Common myeloid progenitor, CD34-positive (primary cell): ENCODE results near the gene CAPZB.

Source experiments
- CTCF ChIA-PET: fragments of 350-600 bp; sonication (Branson Sonifier 250); formaldehyde crosslinking; loops from one replicate; lab custom pipeline; 2021; ENCODE audit warnings: antibody characterized with exemption; lab: Charles Lee
- POLR2A ChIA-PET: fragments of 350-600 bp; sonication (Branson Sonifier 250); formaldehyde crosslinking; loops from one replicate; lab custom pipeline; 2021; ENCODE audit warnings: antibody characterized with exemption; lab: Charles Lee
- DNase-seq, 3 donors: peaks; one replicate each; pipeline versions ENCODE4 v3.0.0 to v3.0.0-alpha.2; 2013
- H3K27ac ChIP-seq, 2 experiments: 1 replicate in 1 of 2; 2 replicates in 1 of 2; pipeline ENCODE4 v1.7.0; 2013; ENCODE audit warnings: inconsistent platforms in 2 of 2, low read length in 2 of 2, mild to moderate bottlenecking in 2 of 2, low read depth in 1 of 2, moderate library complexity in 1 of 2; ENCODE audit not compliant: severe bottlenecking in 2 of 2, insufficient read depth in 1 of 2, poor library complexity in 1 of 2
- H3K27me3 ChIP-seq, 5 experiments: replicated peaks in 2 of 5; 1 replicate in 3 of 5; 2 replicates in 2 of 5; pipeline versions ENCODE4 v1.6.1 to v1.7.0; 2013; ENCODE audit warnings: low read length in 4 of 5, mild to moderate bottlenecking in 2 of 5, moderate library complexity in 2 of 5, inconsistent platforms in 1 of 5; ENCODE audit not compliant: insufficient read depth in 5 of 5, control insufficient read depth in 4 of 5
- H3K36me3 ChIP-seq, 4 experiments: 1 replicate in 2 of 4; 2 replicates in 2 of 4; pipeline versions ENCODE4 v1.6.1 to v1.7.0; 2013; ENCODE audit warnings: low read length in 3 of 4, control low read depth in 1 of 4, mild to moderate bottlenecking in 1 of 4; ENCODE audit not compliant: control insufficient read depth in 4 of 4, insufficient read depth in 4 of 4
- H3K4me1 ChIP-seq, 4 experiments: 1 replicate in 3 of 4; 2 replicates in 1 of 4; pipeline versions ENCODE4 v1.6.1 to v1.7.1; 2013; ENCODE audit warnings: low read length in 3 of 4, mild to moderate bottlenecking in 3 of 4, control low read depth in 1 of 4, inconsistent platforms in 1 of 4, moderate library complexity in 1 of 4; ENCODE audit not compliant: control insufficient read depth in 4 of 4, insufficient read depth in 4 of 4; ENCODE audit errors: control extremely low read depth in 1 of 4
- H3K4me3 ChIP-seq, 7 experiments: 1 replicate in 4 of 7; 2 replicates in 3 of 7; pipeline versions ENCODE4 v1.5.1 to v1.7.0; 2013; ENCODE audit warnings: mild to moderate bottlenecking in 7 of 7, low read length in 6 of 7, moderate library complexity in 6 of 7, inconsistent platforms in 2 of 7, low read depth in 2 of 7, control low read depth in 1 of 7; ENCODE audit not compliant: insufficient read depth in 4 of 7, control insufficient read depth in 1 of 7; ENCODE audit errors: extremely low read depth in 1 of 7
- H3K9me3 ChIP-seq, 5 experiments: 1 replicate in 4 of 5; 2 replicates in 1 of 5; pipeline versions ENCODE4 v1.6.1 to v1.7.1; 2013; ENCODE audit warnings: low read length in 4 of 5, mild to moderate bottlenecking in 2 of 5, inconsistent platforms in 1 of 5, low read depth in 1 of 5, moderate library complexity in 1 of 5; ENCODE audit not compliant: control insufficient read depth in 4 of 5, insufficient read depth in 2 of 5; ENCODE audit errors: control extremely low read depth in 1 of 5
- WGBS: methylation state at CpG from one replicate; pipeline ENCODE4 v1.1.5; 2013; ENCODE audit not compliant: insufficient coverage; 5-methylcytosine and 5-hydroxymethylcytosine counted together

The CAPZB gene

GRCh38 chr1:19429611-19430010 lies 55.7 kb downstream of the CAPZB start:
- no peak overlapping the region for H3K27ac ChIP-seq
- H3K4me3 ChIP-seq, result no peak overlapping the region
- H3K36me3 ChIP-seq, result peaks cover 0 to 26% (median 6%) of the 10 kb centered on the region in 4 experiments
- peaks cover 0 to 44% (median 10%) of the 10 kb centered on the region in 4 experiments for H3K4me1 ChIP-seq
- no peaks in the 10 kb centered on the region for H3K27me3 ChIP-seq
- WGBS, result 96% methylated on average over 4 of the region's 4 CpGs
- CTCF ChIA-PET, result no interaction called here
- H3K9me3 ChIP-seq, result no peaks in the 10 kb centered on the region
- DNase-seq, result no peak
- POLR2A ChIA-PET, result no interaction called here

DNA sequence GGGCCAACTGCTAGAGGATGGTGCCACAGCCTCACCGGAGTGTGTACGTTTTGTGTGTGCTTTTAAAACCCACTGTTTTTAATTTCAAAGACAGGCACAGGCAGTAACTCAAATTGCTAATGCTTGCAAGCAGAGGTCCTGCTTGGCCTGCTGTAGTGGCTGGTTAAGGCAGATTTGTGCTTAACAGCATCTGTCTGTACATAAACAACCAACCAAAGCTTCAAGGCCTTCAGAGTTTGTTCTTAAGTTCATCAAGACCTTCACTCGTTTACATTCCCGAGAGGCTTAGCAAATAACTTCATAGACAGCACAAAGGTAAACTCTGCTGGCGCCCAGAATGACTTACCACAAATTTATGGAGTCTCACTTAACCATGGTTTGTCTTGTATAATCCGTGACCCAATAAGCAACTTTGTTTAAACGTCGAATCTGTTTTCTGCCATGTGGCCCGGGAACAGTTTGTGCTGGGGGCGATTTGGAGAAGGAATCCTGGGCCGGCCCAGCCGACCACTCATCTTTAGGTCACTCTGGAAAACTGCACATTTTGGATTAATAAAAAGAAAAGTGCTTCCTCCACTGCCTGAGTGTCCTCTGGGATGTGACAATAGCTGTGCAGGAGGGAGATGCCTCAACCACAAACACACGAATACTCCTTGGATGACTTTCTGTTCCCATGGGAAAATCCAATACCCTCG lies 58.1 kb downstream of the CAPZB start:
- POLR2A ChIA-PET, result no interaction called here
- 96% methylated on average over 14 of the region's 14 CpGs for WGBS

GRCh38 chr1:19426294-19427086 lies 58.8 kb downstream of the CAPZB start:
- ChIA-PET CTCF (interaction anchor here (1.7 kb wide), 1 partner anchor 225 kb away, joined by 3 read pairs; no protein-coding TSS in a partner anchor), POLR2A (no interaction called here)
- Histone ChIP-seq H3K4me1 (peaks cover 0 to 33% (median 7%) of the 10 kb centered on the region in 4 experiments), H3K27me3 (no peaks in the 10 kb centered on the region), H3K27ac (peak overlapping the region in 1 of 2 experiments; percentile 17), H3K4me3 (no peak overlapping the region), H3K9me3 (no peaks in the 10 kb centered on the region), H3K36me3 (peaks cover 0 to 21% (median 3%) of the 10 kb centered on the region in 4 experiments)
- no peak for DNase-seq
- 93% methylated on average over 11 of the region's 13 CpGs for WGBS

More for the DNA sequence above, 58.1 kb downstream of the CAPZB start:
- Histone ChIP-seq H3K4me3 (no peak overlapping the region), H3K27ac (no peak overlapping the region), H3K4me1 (peaks cover 0 to 35% (median 7%) of the 10 kb centered on the region in 4 experiments), H3K27me3 (no peaks in the 10 kb centered on the region), H3K9me3 (no peaks in the 10 kb centered on the region), H3K36me3 (peaks cover 0 to 21% (median 3%) of the 10 kb centered on the region in 4 experiments)
- no peak for DNase-seq
- CTCF ChIA-PET, result interaction anchor here (1.7 kb wide), 1 partner anchor 224 kb away, joined by 3 read pairs; no protein-coding TSS in a partner anchor

DNA sequence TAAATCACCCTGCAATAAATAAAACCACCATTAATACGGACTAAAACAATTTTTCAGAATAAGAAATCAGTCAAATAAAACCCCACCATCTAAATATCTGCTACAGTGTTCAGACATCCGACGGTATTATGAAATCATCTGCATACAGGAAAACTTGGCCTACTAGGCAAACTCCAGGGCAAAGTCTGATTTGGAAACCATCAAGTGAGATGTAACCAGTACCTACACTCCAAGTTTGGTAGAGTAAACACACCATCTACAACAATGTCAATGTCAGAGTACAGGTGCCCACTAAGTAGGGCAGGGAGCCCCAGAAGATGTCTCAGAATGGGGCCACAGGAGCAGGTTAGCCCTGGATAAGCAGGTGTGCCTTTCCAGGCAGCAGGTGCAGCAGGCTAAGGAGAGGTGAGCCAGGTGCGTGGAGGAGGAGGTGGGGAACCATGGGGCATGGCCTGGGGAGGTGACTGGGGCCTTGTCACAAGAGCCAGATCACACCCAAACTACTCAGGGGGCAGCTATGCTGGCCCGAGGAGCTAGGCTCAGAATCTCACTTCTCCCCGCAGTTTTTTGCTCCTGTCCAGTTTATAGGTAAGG lies 59.6 kb downstream of the CAPZB start:
- no peaks in the 10 kb centered on the region for H3K9me3 ChIP-seq
- no peak for DNase-seq
- peaks cover 0 to 21% (median 3%) of the 10 kb centered on the region in 4 experiments for H3K36me3 ChIP-seq
- no peak overlapping the region for H3K4me3 ChIP-seq
- CTCF ChIA-PET, result interaction anchor here (1.7 to 3.1 kb wide), 2 partner anchors 10 to 225 kb away, joined by 3 to 10 read pairs; no protein-coding TSS in a partner anchor
- peaks cover 0 to 33% (median 7%) of the 10 kb centered on the region in 4 experiments for H3K4me1 ChIP-seq
- WGBS, result 100% methylated on average over 4 of the region's 6 CpGs
- POLR2A ChIA-PET, result no interaction called here
- H3K27me3 ChIP-seq, result no peaks in the 10 kb centered on the region
- peak overlapping the region in 1 of 2 experiments; percentile 8 for H3K27ac ChIP-seq

- no peak for DNase-seq
- H3K4me1 ChIP-seq, result peaks cover 0 to 25% (median 2%) of the 10 kb centered on the region in 4 experiments
- H3K36me3 ChIP-seq, result peaks cover 0 to 21% (median 4%) of the 10 kb centered on the region in 4 experiments
- WGBS, result 96% methylated on average over 4 of the region's 7 CpGs
- no peaks in the 10 kb centered on the region for H3K27me3 ChIP-seq
- no peak overlapping the region for H3K4me3 ChIP-seq
- CTCF ChIA-PET, result interaction anchor here (1.2 to 3.1 kb wide), 2 partner anchors 11 to 226 kb away, joined by 3 to 10 read pairs; no protein-coding TSS in a partner anchor
- H3K9me3 ChIP-seq, result no peaks in the 10 kb centered on the region
- no peak overlapping the region for H3K27ac ChIP-seq
- POLR2A ChIA-PET, result no interaction called here
Measured at GRCh38 chr1:19424651-19425570, 60.4 kb downstream of the CAPZB start.

DNA sequence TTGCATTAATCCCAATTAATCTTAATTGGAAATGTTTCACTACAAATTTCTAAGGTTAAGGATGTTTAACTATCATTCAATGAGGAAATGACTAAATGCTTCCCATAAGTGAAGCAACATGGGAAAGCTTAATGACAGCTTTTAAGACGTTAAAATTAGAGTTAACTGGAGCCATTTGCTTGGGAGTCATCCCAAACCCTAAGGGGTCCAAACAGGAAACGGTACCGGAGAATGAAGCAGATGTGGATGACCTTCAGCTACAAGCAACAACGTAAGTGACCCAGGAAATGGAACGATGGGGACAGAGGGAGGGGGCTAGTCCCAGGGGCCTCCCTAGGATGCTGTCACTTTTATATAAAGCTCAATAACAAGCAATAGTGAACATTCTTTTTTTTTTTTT lies 62.2 kb downstream of the CAPZB start:
- Histone ChIP-seq H3K4me1 (peaks cover 0 to 14% (median 2%) of the 10 kb centered on the region in 4 experiments), H3K9me3 (no peaks in the 10 kb centered on the region), H3K27me3 (no peaks in the 10 kb centered on the region), H3K4me3 (no peak overlapping the region), H3K27ac (no peak overlapping the region), H3K36me3 (peaks cover 6 to 39% (median 16%) of the 10 kb centered on the region in 4 experiments)
- POLR2A ChIA-PET, result no interaction called here
- 92% methylated on average over 3 of the region's 5 CpGs for WGBS
- CTCF ChIA-PET, result interaction anchor here (0.8 to 3.1 kb wide), 5 partner anchors 10 to 231 kb away, joined by 3 to 10 read pairs (median 4); no protein-coding TSS in a partner anchor
- no peak for DNase-seq
